Liver (tissue), 3 donors: ENCODE results near the gene ACE2.

ENCODE experiments used
- ATF3 ChIP-seq: IDR thresholded peaks from 2 replicates; pipeline ENCODE4 v1.6.1; 2016; ENCODE audit warnings: antibody characterized with exemption
- CTCF ChIP-seq: fragments of 150-350 bp; IDR thresholded peaks from 2 replicates; pipeline ENCODE4 v1.5.1; 2017; ENCODE audit warnings: improper control_type of control experiment, low read depth, low read length; ENCODE audit not compliant: missing input control
- EGR1 ChIP-seq, 2 donors: IDR thresholded peaks; 2 replicates each; pipeline ENCODE4 v1.6.1; 2016 to 2018; ENCODE audit warnings: antibody characterized with exemption in 2 of 2, low read depth in 2 of 2
- GABPA ChIP-seq, 2 donors: IDR thresholded peaks in 1 of 2; conservative IDR thresholded peaks in 1 of 2; 2 replicates each; pipeline ENCODE4 v1.6.1; 2016; ENCODE audit warnings: antibody characterized with exemption in 2 of 2, mild to moderate bottlenecking in 1 of 2, moderate library complexity in 1 of 2
- HNF4G ChIP-seq: IDR thresholded peaks from 2 replicates; pipeline ENCODE4 v1.6.1; 2016; ENCODE audit warnings: antibody characterized with exemption
- JUND ChIP-seq, 2 donors: IDR thresholded peaks; 2 replicates each; pipeline ENCODE4 v1.6.1; 2016; ENCODE audit warnings: antibody characterized with exemption in 2 of 2
- MAX ChIP-seq: IDR thresholded peaks from 2 replicates; pipeline ENCODE4 v1.6.1; 2016; ENCODE audit warnings: antibody characterized with exemption
- NR2F2 ChIP-seq: IDR thresholded peaks from 2 replicates; pipeline ENCODE4 v1.6.1; 2016; ENCODE audit warnings: antibody characterized with exemption
- RAD21 ChIP-seq, 2 donors: IDR thresholded peaks; 2 replicates each; pipeline ENCODE4 v1.6.1; 2016; ENCODE audit warnings: antibody characterized with exemption in 2 of 2, mild to moderate bottlenecking in 2 of 2
- REST ChIP-seq: IDR thresholded peaks from 2 replicates; pipeline ENCODE4 v1.6.1; 2016; ENCODE audit warnings: antibody characterized with exemption, mild to moderate bottlenecking
- RXRA ChIP-seq, 2 donors: IDR thresholded peaks; 2 replicates each; pipeline ENCODE4 v1.6.1; 2017 to 2018; ENCODE audit warnings: antibody characterized with exemption in 2 of 2, mild to moderate bottlenecking in 1 of 2
- SP1 ChIP-seq: IDR thresholded peaks from 2 replicates; pipeline ENCODE4 v1.6.1; 2018; ENCODE audit warnings: antibody characterized with exemption, mild to moderate bottlenecking
- TAF1 ChIP-seq: conservative IDR thresholded peaks from 2 replicates; pipeline ENCODE4 v1.6.1; 2016; ENCODE audit warnings: antibody characterized with exemption, mild to moderate bottlenecking
- ZBTB33 ChIP-seq: IDR thresholded peaks from 2 replicates; pipeline ENCODE4 v1.6.1; 2016; ENCODE audit warnings: antibody characterized with exemption
- donor health status: healthy.
- donor health status: healthy.

GRCh38 chrX:15511563-15511962, 89.2 kb downstream of the ACE2 start:
- TF ChIP-seq REST (no peak), TAF1 (no peak), RAD21 (IDR thresholded peaks at IDR 0.05) (no peak), CTCF (no peak), ATF3 (no peak), MAX (no peak), RXRA (IDR thresholded peaks at IDR 0.05) (no peak), GABPA (IDR thresholded peaks at IDR 0.05 in 1 of 2, conservative IDR thresholded peaks at IDR 0.05 in 1 of 2) (no peak), ZBTB33 (no peak), SP1 (no peak), NR2F2 (no peak), HNF4G (no peak), JUND (IDR thresholded peaks at IDR 0.05) (no peak), EGR1 (IDR thresholded peaks at IDR 0.05; ENCODE audit: low read depth in 2 of 2) (no peak)
